ENCODE data around the gene HIBADH.

Gene HIBADH

GRCh38 chr7:27501001-27501400, 161.7 kb downstream of the HIBADH start:
- TF ChIP-seq CTCF (conservative IDR thresholded peaks at IDR 0.05), result no peak
- TF ChIP-seq ZFX (IDR thresholded peaks at IDR 0.05), result no peak
- no peak overlapping the region for H3K27ac ChIP-seq

GRCh38 chr7:27492224-27492623, 170.5 kb downstream of the HIBADH start:
- H3K27ac ChIP-seq, result peak overlapping the region; percentile 60
- TF ChIP-seq ZFX (IDR thresholded peaks at IDR 0.05), result no peak
- no peak for TF ChIP-seq CTCF (conservative IDR thresholded peaks at IDR 0.05)

- peak overlapping the region; percentile 60 for H3K27ac ChIP-seq
These were observed 171.1 kb downstream of the HIBADH start for GRCh38 chr7:27491534-27491933.

GRCh38 chr7:27487509-27487908, 175.2 kb downstream of the HIBADH start:
- TF ChIP-seq ZFX (IDR thresholded peaks at IDR 0.05), result no peak
- TF ChIP-seq CTCF (conservative IDR thresholded peaks at IDR 0.05), result no peak
- H3K27ac ChIP-seq, result no peak overlapping the region

More at GRCh38 chr7:27491534-27491933, 171.1 kb downstream of the HIBADH start:
- TF ChIP-seq CTCF (conservative IDR thresholded peaks at IDR 0.05) (no peak; the same call in 1 of the 2 replicates), ZFX (IDR thresholded peaks at IDR 0.05) (no peak)

- no peak for TF ChIP-seq ZFX (IDR thresholded peaks at IDR 0.05)
- TF ChIP-seq CTCF (conservative IDR thresholded peaks at IDR 0.05), result no peak
- H3K27ac ChIP-seq, result no peak overlapping the region
These were observed 178.2 kb downstream of the HIBADH start for GRCh38 chr7:27484451-27484850.

- H3K27ac ChIP-seq, result no peak overlapping the region
- no peak for TF ChIP-seq CTCF (conservative IDR thresholded peaks at IDR 0.05)
- no peak for TF ChIP-seq ZFX (IDR thresholded peaks at IDR 0.05)
These were observed 180.5 kb downstream of the HIBADH start for GRCh38 chr7:27482219-27482618.

GRCh38 chr7:27478556-27478955, 184.1 kb downstream of the HIBADH start:
- TF ChIP-seq ZFX (IDR thresholded peaks at IDR 0.05), result no peak
- no peak for TF ChIP-seq CTCF (conservative IDR thresholded peaks at IDR 0.05)
- H3K27ac ChIP-seq, result no peak overlapping the region

Data from C4-2B (cell line).